ENCODE results near the gene CACNA1H.

The CACNA1H gene

GRCh38 chr16:1211451-1212268 lies 58.8 kb downstream of the CACNA1H start:
- H2AFZ ChIP-seq, result no peak overlapping the region
- H3K9ac ChIP-seq, result no peak overlapping the region
- no peak overlapping the region for H3K27ac ChIP-seq
- H3K9me3 ChIP-seq (ENCODE audit: control insufficient read depth, low read length), result no peaks in the 10 kb centered on the region
- no peaks in the 10 kb centered on the region for H3K27me3 ChIP-seq (ENCODE audit: control insufficient read depth, insufficient read depth, low read length)
- TF ChIP-seq CTCF (IDR thresholded peaks at IDR 0.05), result no peak
- H3K36me3 ChIP-seq (ENCODE audit: control insufficient read depth, insufficient read depth, low read length), result no peaks in the 10 kb centered on the region
- no peak overlapping the region for H3K4me2 ChIP-seq (ENCODE audit: low read length)
- no peaks in the 10 kb centered on the region for H3K4me1 ChIP-seq
- H3K4me3 ChIP-seq (ENCODE audit: low read depth, low read length), result no peak overlapping the region
- no peaks in the 10 kb centered on the region for H3K79me2 ChIP-seq

- Histone ChIP-seq H3K9me3 (ENCODE audit: control insufficient read depth, low read length) (no peaks in the 10 kb centered on the region), H3K4me2 (ENCODE audit: low read length) (no peak overlapping the region), H2AFZ (no peak overlapping the region)
Observed at GRCh38 chr16:1212616-1213194, 59.8 kb downstream of the CACNA1H start.

GRCh38 chr16:1213231-1213630 lies 60.3 kb downstream of the CACNA1H start:
- H3K79me2 ChIP-seq, result no peaks in the 10 kb centered on the region
- H3K9me3 ChIP-seq (ENCODE audit: control insufficient read depth, low read length), result no peaks in the 10 kb centered on the region
- H3K4me2 ChIP-seq (ENCODE audit: low read length), result no peak overlapping the region
- no peak overlapping the region for H3K9ac ChIP-seq
- no peak overlapping the region for H3K4me3 ChIP-seq (ENCODE audit: low read depth, low read length)
- H3K27me3 ChIP-seq (ENCODE audit: control insufficient read depth, insufficient read depth, low read length), result no peaks in the 10 kb centered on the region
- no peak overlapping the region for H2AFZ ChIP-seq
- H3K27ac ChIP-seq, result no peak overlapping the region
- H3K4me1 ChIP-seq, result no peaks in the 10 kb centered on the region
- no peaks in the 10 kb centered on the region for H3K36me3 ChIP-seq (ENCODE audit: control insufficient read depth, insufficient read depth, low read length)
- no peak for TF ChIP-seq CTCF (IDR thresholded peaks at IDR 0.05)

More at GRCh38 chr16:1212616-1213194, 59.8 kb downstream of the CACNA1H start:
- Histone ChIP-seq H3K4me1 (no peaks in the 10 kb centered on the region), H3K27ac (no peak overlapping the region), H3K79me2 (no peaks in the 10 kb centered on the region), H3K36me3 (ENCODE audit: control insufficient read depth, insufficient read depth, low read length) (no peaks in the 10 kb centered on the region), H3K4me3 (ENCODE audit: low read depth, low read length) (no peak overlapping the region), H3K27me3 (ENCODE audit: control insufficient read depth, insufficient read depth, low read length) (no peaks in the 10 kb centered on the region), H3K9ac (no peak overlapping the region)
- TF ChIP-seq CTCF (IDR thresholded peaks at IDR 0.05), result no peak

GRCh38 chr16:1213796-1214372 lies 61.0 kb downstream of the CACNA1H start:
- no peak overlapping the region for H3K27ac ChIP-seq
- no peaks in the 10 kb centered on the region for H3K4me1 ChIP-seq
- H3K79me2 ChIP-seq, result no peaks in the 10 kb centered on the region
- H2AFZ ChIP-seq, result no peak overlapping the region
- no peak overlapping the region for H3K9ac ChIP-seq
- H3K4me3 ChIP-seq (ENCODE audit: low read depth, low read length), result no peak overlapping the region
- H3K9me3 ChIP-seq (ENCODE audit: control insufficient read depth, low read length), result no peaks in the 10 kb centered on the region
- TF ChIP-seq CTCF (IDR thresholded peaks at IDR 0.05), result no peak
- no peaks in the 10 kb centered on the region for H3K36me3 ChIP-seq (ENCODE audit: control insufficient read depth, insufficient read depth, low read length)
- no peak overlapping the region for H3K4me2 ChIP-seq (ENCODE audit: low read length)
- no peaks in the 10 kb centered on the region for H3K27me3 ChIP-seq (ENCODE audit: control insufficient read depth, insufficient read depth, low read length)
